Stomach smooth muscle (tissue), 2 donors: ENCODE data around the gene CNTN4.

ENCODE experiments used
- H3K27ac ChIP-seq: one replicate; pipeline ENCODE4 v1.7.0; 2013; ENCODE audit warnings: mild to moderate bottlenecking, low read length, inconsistent platforms
- H3K27me3 ChIP-seq, 2 donors: one replicate each; pipeline ENCODE4 v1.7.0; 2013; ENCODE audit warnings: low read length in 2 of 2; ENCODE audit not compliant: insufficient read depth in 2 of 2, control insufficient read depth in 1 of 2
- H3K36me3 ChIP-seq, 2 donors: one replicate each; pipeline ENCODE4 v1.7.0; 2013; ENCODE audit warnings: low read length in 2 of 2; ENCODE audit not compliant: control insufficient read depth in 2 of 2, insufficient read depth in 2 of 2
- H3K4me1 ChIP-seq: one replicate; pipeline ENCODE4 v1.7.0; 2013; ENCODE audit warnings: low read length; ENCODE audit not compliant: control insufficient read depth, insufficient read depth
- H3K4me3 ChIP-seq, 2 donors: one replicate each; pipeline ENCODE4 v1.7.0; 2013; ENCODE audit warnings: low read length in 2 of 2
- H3K9ac ChIP-seq, 2 donors: one replicate each; pipeline ENCODE4 v1.7.0; 2013; ENCODE audit warnings: low read length in 2 of 2, mild to moderate bottlenecking in 1 of 2
- H3K9me3 ChIP-seq, 2 donors: one replicate each; pipeline ENCODE4 v1.7.0; 2013; ENCODE audit warnings: low read length in 2 of 2; ENCODE audit not compliant: control insufficient read depth in 2 of 2
- donor health status: healthy.
- donor health status: Pancreatic carcinoma.

CNTN4 gene

DNA sequence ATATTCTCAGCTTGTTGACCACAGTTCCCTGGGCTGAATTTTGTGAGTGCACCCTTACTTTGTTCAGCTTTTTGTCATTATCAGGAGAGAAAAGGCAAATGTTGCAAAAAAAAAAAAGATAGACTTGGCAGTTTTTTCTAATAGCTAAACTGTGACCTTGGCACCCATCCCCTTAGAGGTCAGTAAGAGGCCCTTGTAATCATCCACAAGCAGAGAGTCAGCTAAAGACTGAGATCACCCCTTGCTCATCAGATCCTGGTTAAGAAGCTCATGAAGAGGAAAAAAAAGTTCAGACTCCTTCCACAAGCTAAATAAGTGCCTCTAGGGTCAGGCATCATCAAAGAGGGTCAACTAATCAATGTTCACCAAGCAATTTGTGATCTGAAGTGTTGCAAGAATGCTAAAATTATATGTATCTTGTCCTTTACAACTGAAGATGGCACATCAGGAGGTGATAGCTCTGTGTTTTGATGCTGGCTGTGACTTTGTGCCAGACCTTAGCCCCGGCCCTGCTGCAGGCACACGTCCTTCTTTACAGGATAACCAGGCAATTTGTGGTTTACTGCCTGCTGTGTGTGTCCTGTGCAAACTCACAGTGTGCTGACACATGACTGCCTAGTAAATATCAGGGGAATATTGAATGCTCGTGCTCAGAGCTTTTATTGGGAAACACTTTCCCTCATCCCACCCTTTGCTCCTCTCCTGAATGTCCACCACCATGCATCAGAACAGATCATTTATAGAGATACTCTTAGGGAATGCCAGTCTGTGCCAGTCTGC lies 748.6 kb downstream of the CNTN4 start:
- H3K4me1 ChIP-seq: no peaks in the 10 kb centered on the region
- H3K36me3 ChIP-seq: no peaks in the 10 kb centered on the region
- no peak overlapping the region for H3K27ac ChIP-seq

DNA sequence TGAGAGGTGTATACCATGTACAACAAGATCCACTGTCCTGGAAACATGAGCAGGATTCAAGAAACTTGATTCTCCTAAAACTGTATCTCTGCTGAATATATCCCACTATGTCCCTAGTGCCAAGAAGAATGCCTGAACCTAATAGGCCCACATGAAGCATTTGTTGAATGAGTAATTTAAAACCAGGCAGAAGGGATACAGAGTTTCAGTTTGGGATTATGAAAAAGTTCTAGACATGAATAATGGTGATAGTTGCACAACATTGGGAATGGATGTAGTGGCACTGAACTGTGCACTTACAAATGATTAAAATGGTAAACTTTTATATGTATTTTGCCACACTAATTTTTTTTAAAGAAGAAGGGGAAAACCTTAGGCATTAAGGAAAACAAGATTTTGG lies 750.4 kb downstream of the CNTN4 start:
- no peaks in the 10 kb centered on the region for H3K36me3 ChIP-seq
- no peaks in the 10 kb centered on the region for H3K27me3 ChIP-seq
- no peak overlapping the region for H3K9ac ChIP-seq
- H3K27ac ChIP-seq: no peak overlapping the region
- no peaks in the 10 kb centered on the region for H3K4me1 ChIP-seq
- no peak overlapping the region for H3K4me3 ChIP-seq
- no peaks in the 10 kb centered on the region for H3K9me3 ChIP-seq

More for the DNA sequence above, 748.6 kb downstream of the CNTN4 start:
- H3K9me3 ChIP-seq: no peaks in the 10 kb centered on the region
- no peak overlapping the region for H3K4me3 ChIP-seq
- H3K9ac ChIP-seq: no peak overlapping the region
- H3K27me3 ChIP-seq: no peaks in the 10 kb centered on the region

DNA sequence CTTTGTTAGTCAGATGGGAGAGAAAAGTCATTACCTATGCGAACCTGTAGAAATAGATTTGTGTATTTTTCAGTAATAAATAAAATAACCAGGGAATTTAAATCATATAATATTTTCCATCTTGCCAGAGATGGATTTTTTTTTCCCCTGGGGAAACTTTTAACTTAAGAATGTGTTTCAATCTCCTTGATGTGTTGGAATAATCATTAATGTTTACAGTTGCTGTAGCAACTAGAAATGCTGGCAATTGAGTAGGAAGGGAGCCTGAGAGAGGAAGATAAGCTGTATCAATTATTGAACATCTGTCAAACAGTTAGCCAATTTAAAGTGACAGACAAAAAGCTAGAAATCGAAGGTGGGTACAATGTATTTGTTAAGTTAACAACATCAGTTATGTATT lies 752.0 kb downstream of the CNTN4 start:
- no peaks in the 10 kb centered on the region for H3K27me3 ChIP-seq
- no peaks in the 10 kb centered on the region for H3K36me3 ChIP-seq
- H3K27ac ChIP-seq: no peak overlapping the region
- no peaks in the 10 kb centered on the region for H3K9me3 ChIP-seq
- H3K4me3 ChIP-seq: no peak overlapping the region
- H3K9ac ChIP-seq: no peak overlapping the region
- no peaks in the 10 kb centered on the region for H3K4me1 ChIP-seq

DNA sequence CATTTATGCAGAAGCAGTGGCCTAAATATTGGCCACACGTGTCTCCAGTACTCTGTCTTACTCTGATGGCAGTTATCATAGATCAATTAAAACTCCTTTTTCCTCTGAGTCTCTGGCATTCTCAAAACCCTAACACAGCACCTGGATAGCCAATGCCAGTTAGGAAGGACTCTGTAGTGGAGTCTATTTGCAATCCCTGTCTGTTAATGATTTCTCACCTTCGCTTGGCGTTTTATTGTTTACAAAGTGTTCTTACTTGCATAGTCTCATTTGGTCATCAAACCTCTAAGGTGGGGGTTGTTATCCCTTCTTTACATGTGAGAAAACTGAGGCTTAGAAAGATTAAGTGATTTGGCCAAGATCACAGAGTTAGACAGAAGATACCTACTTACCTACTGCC lies 752.7 kb downstream of the CNTN4 start:
- no peaks in the 10 kb centered on the region for H3K4me1 ChIP-seq
- H3K27me3 ChIP-seq: no peaks in the 10 kb centered on the region
- no peak overlapping the region for H3K4me3 ChIP-seq
- H3K36me3 ChIP-seq: no peaks in the 10 kb centered on the region
- H3K9me3 ChIP-seq: no peaks in the 10 kb centered on the region
- no peak overlapping the region for H3K9ac ChIP-seq
- H3K27ac ChIP-seq: no peak overlapping the region

- Histone ChIP-seq H3K4me3 (no peak overlapping the region), H3K36me3 (no peaks in the 10 kb centered on the region), H3K9me3 (no peaks in the 10 kb centered on the region), H3K4me1 (no peaks in the 10 kb centered on the region), H3K27me3 (no peaks in the 10 kb centered on the region), H3K27ac (no peak overlapping the region), H3K9ac (no peak overlapping the region)
These were observed 753.2 kb downstream of the CNTN4 start for GRCh38 chr3:2851835-2852234.

GRCh38 chr3:2853651-2854050 lies 755.0 kb downstream of the CNTN4 start:
- no peaks in the 10 kb centered on the region for H3K27me3 ChIP-seq
- H3K27ac ChIP-seq: no peak overlapping the region
- no peaks in the 10 kb centered on the region for H3K9me3 ChIP-seq
- no peaks in the 10 kb centered on the region for H3K36me3 ChIP-seq
- no peaks in the 10 kb centered on the region for H3K4me1 ChIP-seq
- no peak overlapping the region for H3K9ac ChIP-seq
- no peak overlapping the region for H3K4me3 ChIP-seq

GRCh38 chr3:2856138-2857133 lies 757.8 kb downstream of the CNTN4 start:
- no peaks in the 10 kb centered on the region for H3K27me3 ChIP-seq
- H3K4me3 ChIP-seq: no peak overlapping the region
- H3K4me1 ChIP-seq: no peaks in the 10 kb centered on the region
- no peaks in the 10 kb centered on the region for H3K36me3 ChIP-seq
- H3K9ac ChIP-seq: no peak overlapping the region
- no peak overlapping the region for H3K27ac ChIP-seq
- no peaks in the 10 kb centered on the region for H3K9me3 ChIP-seq

- Histone ChIP-seq H3K27ac (no peak overlapping the region), H3K36me3 (no peaks in the 10 kb centered on the region), H3K27me3 (no peaks in the 10 kb centered on the region), H3K9me3 (no peaks in the 10 kb centered on the region), H3K4me1 (no peaks in the 10 kb centered on the region), H3K4me3 (no peak overlapping the region), H3K9ac (no peak overlapping the region)
These were observed 762.0 kb downstream of the CNTN4 start for GRCh38 chr3:2860626-2861025.

GRCh38 chr3:2861120-2861519 lies 762.5 kb downstream of the CNTN4 start:
- no peaks in the 10 kb centered on the region for H3K36me3 ChIP-seq
- H3K27ac ChIP-seq: no peak overlapping the region
- no peak overlapping the region for H3K9ac ChIP-seq
- no peak overlapping the region for H3K4me3 ChIP-seq
- no peaks in the 10 kb centered on the region for H3K9me3 ChIP-seq
- H3K4me1 ChIP-seq: no peaks in the 10 kb centered on the region
- no peaks in the 10 kb centered on the region for H3K27me3 ChIP-seq

DNA sequence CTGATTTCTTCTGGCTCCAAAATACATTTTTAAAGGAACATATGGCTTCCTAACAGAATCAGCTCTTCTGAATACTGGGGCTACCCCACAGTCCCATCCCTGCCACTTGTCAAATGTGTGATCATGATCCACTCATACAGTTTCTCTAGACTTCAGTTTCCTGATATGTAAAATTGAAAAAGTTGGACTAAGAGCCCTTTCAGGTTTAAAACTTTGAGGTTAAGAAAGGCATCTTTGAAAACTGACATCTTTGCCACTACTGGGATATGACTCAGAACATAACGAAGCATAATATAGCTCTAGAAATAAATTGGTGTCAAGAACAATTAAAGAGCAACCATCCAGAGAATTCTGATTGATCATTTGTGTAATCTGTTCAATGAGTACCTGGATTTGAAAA lies 763.3 kb downstream of the CNTN4 start:
- no peaks in the 10 kb centered on the region for H3K27me3 ChIP-seq
- no peak overlapping the region for H3K27ac ChIP-seq
- H3K9ac ChIP-seq: no peak overlapping the region
- no peaks in the 10 kb centered on the region for H3K36me3 ChIP-seq
- H3K4me1 ChIP-seq: no peaks in the 10 kb centered on the region
- H3K9me3 ChIP-seq: no peaks in the 10 kb centered on the region
- no peak overlapping the region for H3K4me3 ChIP-seq
